ENCODE data around the gene SAE1.
A peak's percentile ranks its signal among the peaks of the same experiment; 100 is the strongest.

SAE1 gene

DNA sequence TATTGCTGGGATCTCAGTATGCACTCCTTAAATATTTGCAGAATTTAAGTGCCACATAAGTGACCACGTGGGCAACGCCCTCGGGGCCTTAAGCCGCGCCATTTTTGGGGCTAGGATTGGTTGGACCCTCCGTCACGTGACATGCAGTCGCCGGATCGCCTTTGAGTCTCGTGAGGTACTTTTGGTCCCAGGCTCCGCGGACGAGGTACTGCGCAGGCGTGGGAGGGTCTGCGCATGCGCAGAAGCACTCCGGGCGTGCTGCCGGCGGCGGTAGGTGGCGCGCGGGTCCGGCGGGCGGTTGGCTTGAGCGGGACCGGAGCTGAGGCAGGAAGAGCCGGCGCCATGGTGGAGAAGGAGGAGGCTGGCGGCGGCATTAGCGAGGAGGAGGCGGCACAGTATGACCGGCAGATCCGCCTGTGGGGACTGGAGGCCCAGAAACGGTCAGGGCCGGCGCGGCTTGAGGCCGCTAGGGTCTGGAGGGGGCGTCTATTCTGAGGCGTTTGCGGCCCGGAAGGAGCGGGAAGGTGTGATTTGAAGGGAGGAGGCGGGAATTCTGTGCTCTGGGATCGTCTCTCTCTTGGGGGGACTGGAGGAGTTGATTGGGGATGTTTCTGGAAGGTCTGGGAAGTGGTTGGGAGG is at the start of gene SAE1:
SAE1 (plus strand) TSS at position 247 of the 639 bp plus-strand sequence; CDS start at position 343, 96 bp downstream.
- Histone ChIP-seq H3K9ac (ENCODE audit: insufficient read length) (peak within 1 kb of the TSS; percentile 98), H3K9me3 (ENCODE audit: low read depth, low read length) (no peaks in the 10 kb centered on the region), H3K36me3 (ENCODE audit: insufficient read depth, low read length) (peaks cover 37% of the 10 kb centered on the region), H3K27ac (peak within 1 kb of the TSS; percentile 90), H3K4me3 (peak within 1 kb of the TSS; percentile 95)
- peak; percentile 42 for TF ChIP-seq FOXP2 (optimal IDR thresholded peaks at IDR 0.05; ENCODE audit: control extremely low read depth, extremely low read length, insufficient read depth)
- TF ChIP-seq POLR2AphosphoS5 (IDR thresholded peaks at IDR 0.05; ENCODE audit: borderline replicate concordance, low read depth, low read length) = peak; percentile 89; the same call in 1 of the 2 replicates
- no peak for TF ChIP-seq EZH2 (IDR thresholded peaks at IDR 0.05)
- no peak for DNase-seq (ENCODE audit: low read depth, low spot score)

GRCh38 chr19:47081095-47081494 is 49.5 kb upstream of the SAE1 start:
- Histone ChIP-seq H3K9me3 (ENCODE audit: low read depth, low read length) (no peaks in the 10 kb centered on the region), H3K9ac (ENCODE audit: insufficient read length) (no peak overlapping the region), H3K36me3 (ENCODE audit: insufficient read depth, low read length) (peaks cover 68% of the 10 kb centered on the region), H3K4me3 (no peak overlapping the region), H3K27ac (no peak overlapping the region)
- DNase-seq (ENCODE audit: low read depth, low spot score) = no peak
- TF ChIP-seq EZH2 (IDR thresholded peaks at IDR 0.05) = no peak
- TF ChIP-seq FOXP2 (optimal IDR thresholded peaks at IDR 0.05; ENCODE audit: control extremely low read depth, extremely low read length, insufficient read depth) = no peak
- TF ChIP-seq POLR2AphosphoS5 (IDR thresholded peaks at IDR 0.05; ENCODE audit: borderline replicate concordance, low read depth, low read length) = no peak

- no peak for DNase-seq (ENCODE audit: low read depth, low spot score)
- peaks cover 73% of the 10 kb centered on the region for H3K36me3 ChIP-seq (ENCODE audit: insufficient read depth, low read length)
- no peak overlapping the region for H3K27ac ChIP-seq
Measured at GRCh38 chr19:47082493-47082892, 48.1 kb upstream of the SAE1 start.

DNA sequence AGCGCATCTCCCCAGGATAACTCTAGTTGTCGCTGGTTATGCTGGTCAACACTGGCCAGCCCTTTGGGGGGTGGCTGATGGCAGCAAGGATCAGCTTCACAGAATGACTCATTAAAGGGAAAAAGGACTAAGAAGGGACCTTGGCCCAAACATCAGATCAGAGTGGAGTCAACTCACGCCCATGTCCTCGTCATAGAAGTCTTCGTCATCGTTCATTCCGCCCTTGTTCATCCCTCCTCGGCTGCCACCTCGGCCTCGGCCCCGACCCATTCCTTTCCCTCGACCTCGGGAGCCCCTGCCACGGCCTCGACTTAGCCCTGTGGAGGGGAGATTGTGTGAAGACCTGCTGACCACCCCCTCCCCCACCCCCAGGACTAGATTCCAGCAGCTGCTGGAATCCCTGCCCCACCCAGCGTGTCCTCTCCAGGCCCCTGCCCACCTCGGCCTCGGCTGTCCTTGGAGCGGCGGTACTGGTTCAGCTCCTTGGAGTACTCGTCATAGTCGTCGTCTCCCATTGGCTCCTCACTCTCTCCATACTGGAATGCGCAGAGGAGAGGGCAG is 45.7 kb upstream of the SAE1 start:
- TF ChIP-seq POLR2AphosphoS5 (IDR thresholded peaks at IDR 0.05; ENCODE audit: borderline replicate concordance, low read depth, low read length) = no peak
- TF ChIP-seq EZH2 (IDR thresholded peaks at IDR 0.05) = no peak
- TF ChIP-seq FOXP2 (optimal IDR thresholded peaks at IDR 0.05; ENCODE audit: control extremely low read depth, extremely low read length, insufficient read depth) = no peak
- H3K36me3 ChIP-seq (ENCODE audit: insufficient read depth, low read length) = peaks cover 68% of the 10 kb centered on the region
- H3K9ac ChIP-seq (ENCODE audit: insufficient read length) = no peak overlapping the region

More at GRCh38 chr19:47082493-47082892, 48.1 kb upstream of the SAE1 start:
- H3K9ac ChIP-seq (ENCODE audit: insufficient read length) = no peak overlapping the region
- no peak overlapping the region for H3K4me3 ChIP-seq
- no peaks in the 10 kb centered on the region for H3K9me3 ChIP-seq (ENCODE audit: low read depth, low read length)
- TF ChIP-seq FOXP2 (optimal IDR thresholded peaks at IDR 0.05; ENCODE audit: control extremely low read depth, extremely low read length, insufficient read depth) (no peak), POLR2AphosphoS5 (IDR thresholded peaks at IDR 0.05; ENCODE audit: borderline replicate concordance, low read depth, low read length) (no peak), EZH2 (IDR thresholded peaks at IDR 0.05) (no peak)

DNA sequence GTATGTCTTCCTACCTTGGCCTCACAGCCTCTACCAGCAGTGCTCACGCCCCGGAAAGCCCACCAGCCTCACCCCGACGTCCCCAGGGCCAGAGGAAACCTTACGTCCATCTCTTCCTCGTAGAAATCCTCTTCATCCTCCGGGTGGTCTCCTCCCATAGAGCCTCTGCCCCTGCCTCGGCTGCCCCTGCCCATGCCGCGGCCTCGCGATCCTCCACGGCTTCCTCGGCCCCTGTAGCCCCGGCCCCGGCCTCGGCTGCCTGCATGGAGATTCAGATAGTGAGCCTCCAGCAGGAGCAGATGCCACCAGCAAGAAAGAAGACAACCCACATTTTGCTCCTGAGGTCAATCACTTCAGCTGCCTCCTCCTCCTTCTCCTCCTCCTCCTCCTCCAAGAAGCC is 44.4 kb upstream of the SAE1 start:
- peaks cover 65% of the 10 kb centered on the region for H3K36me3 ChIP-seq (ENCODE audit: insufficient read depth, low read length)
- no peak overlapping the region for H3K9ac ChIP-seq (ENCODE audit: insufficient read length)
- H3K9me3 ChIP-seq (ENCODE audit: low read depth, low read length) = no peaks in the 10 kb centered on the region
- H3K4me3 ChIP-seq = no peak overlapping the region
- H3K27ac ChIP-seq = no peak overlapping the region
- TF ChIP-seq FOXP2 (optimal IDR thresholded peaks at IDR 0.05; ENCODE audit: control extremely low read depth, extremely low read length, insufficient read depth) (no peak), POLR2AphosphoS5 (IDR thresholded peaks at IDR 0.05; ENCODE audit: borderline replicate concordance, low read depth, low read length) (no peak)
- no peak for DNase-seq (ENCODE audit: low read depth, low spot score)

More for the DNA sequence above, 45.7 kb upstream of the SAE1 start:
- H3K9me3 ChIP-seq (ENCODE audit: low read depth, low read length) = no peaks in the 10 kb centered on the region
- DNase-seq (ENCODE audit: low read depth, low spot score) = no peak
- H3K27ac ChIP-seq = no peak overlapping the region
- no peak overlapping the region for H3K4me3 ChIP-seq

DNA sequence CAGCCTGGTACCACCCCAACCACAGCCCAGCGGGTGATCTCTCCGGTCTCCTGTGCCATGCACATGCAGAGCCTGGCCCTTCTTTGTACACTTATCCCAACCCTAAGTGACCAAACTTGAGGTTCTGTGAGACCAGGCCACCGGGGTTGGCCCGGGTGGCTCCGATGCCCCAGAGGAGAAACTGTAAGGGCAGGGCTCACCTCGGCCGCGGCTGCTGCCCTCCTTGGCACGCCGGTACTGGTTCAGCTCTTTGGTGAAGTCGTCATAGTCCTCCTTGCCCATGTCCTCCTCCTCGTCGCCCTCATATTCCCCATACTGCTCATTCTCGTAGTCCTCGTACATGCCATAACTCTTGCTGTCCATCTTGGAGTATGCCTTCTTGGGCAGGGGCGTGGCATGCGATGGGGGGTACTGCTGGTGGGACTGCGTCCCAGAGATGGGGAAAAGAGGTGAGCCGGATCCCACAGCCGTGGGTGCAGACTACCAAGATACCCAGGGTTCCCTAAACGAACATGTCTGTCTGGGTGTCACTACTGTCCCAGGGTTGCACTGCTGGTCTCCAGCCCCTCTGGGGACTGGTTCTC is 40.8 kb upstream of the SAE1 start:
- DNase-seq (ENCODE audit: low read depth, low spot score) = no peak
- peaks cover 59% of the 10 kb centered on the region for H3K36me3 ChIP-seq (ENCODE audit: insufficient read depth, low read length)
- H3K9me3 ChIP-seq (ENCODE audit: low read depth, low read length) = no peaks in the 10 kb centered on the region
- no peak overlapping the region for H3K27ac ChIP-seq
- TF ChIP-seq POLR2AphosphoS5 (IDR thresholded peaks at IDR 0.05; ENCODE audit: borderline replicate concordance, low read depth, low read length) = no peak
- no peak for TF ChIP-seq EZH2 (IDR thresholded peaks at IDR 0.05)
- no peak for TF ChIP-seq FOXP2 (optimal IDR thresholded peaks at IDR 0.05; ENCODE audit: control extremely low read depth, extremely low read length, insufficient read depth)
- no peak overlapping the region for H3K9ac ChIP-seq (ENCODE audit: insufficient read length)
- H3K4me3 ChIP-seq = no peak overlapping the region

DNA sequence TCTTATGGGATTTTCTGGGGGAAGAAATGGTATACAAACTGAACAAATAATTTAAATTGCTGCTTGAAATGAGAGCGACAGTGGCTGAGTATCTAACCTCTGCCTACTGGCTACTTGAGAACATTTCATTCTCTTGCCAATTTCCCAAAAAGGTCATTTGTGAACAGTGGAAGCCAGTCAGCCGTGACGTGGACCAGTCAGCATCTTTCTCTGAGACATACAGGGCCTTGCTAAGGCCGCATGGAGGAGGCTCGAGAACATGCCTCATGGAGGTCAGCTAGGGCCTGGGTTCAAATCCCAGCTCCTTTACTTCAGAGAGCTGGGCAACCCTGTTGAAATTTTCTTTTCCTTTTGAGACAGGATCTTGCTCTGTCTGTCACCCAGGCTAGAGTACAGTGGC is 37.4 kb upstream of the SAE1 start:
- Histone ChIP-seq H3K9me3 (ENCODE audit: low read depth, low read length) (no peaks in the 10 kb centered on the region), H3K4me3 (no peak overlapping the region), H3K36me3 (ENCODE audit: insufficient read depth, low read length) (peaks cover 41% of the 10 kb centered on the region), H3K9ac (ENCODE audit: insufficient read length) (no peak overlapping the region), H3K27ac (no peak overlapping the region)
- no peak for TF ChIP-seq EZH2 (IDR thresholded peaks at IDR 0.05)
- no peak for TF ChIP-seq FOXP2 (optimal IDR thresholded peaks at IDR 0.05; ENCODE audit: control extremely low read depth, extremely low read length, insufficient read depth)
- TF ChIP-seq POLR2AphosphoS5 (IDR thresholded peaks at IDR 0.05; ENCODE audit: borderline replicate concordance, low read depth, low read length) = no peak
- DNase-seq (ENCODE audit: low read depth, low spot score) = no peak

DNA sequence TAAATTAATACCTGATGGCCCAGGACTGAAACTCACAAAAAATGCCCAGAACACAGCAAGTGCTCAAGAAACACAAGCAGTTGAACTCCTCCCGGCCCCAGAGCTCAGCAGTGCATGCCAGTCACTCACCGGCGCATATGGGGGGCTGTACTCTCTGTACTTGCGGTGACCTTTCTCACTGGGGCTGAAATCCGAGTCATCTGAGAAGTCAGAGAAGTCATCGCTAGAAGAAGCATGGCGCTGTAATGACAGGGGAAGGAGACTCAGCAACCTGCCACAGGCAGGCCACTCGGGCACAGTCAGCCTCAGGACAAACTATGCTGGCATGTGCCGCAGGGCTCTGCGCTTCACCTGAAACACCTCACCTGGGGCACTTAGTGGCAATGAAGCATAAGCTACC is 36.8 kb upstream of the SAE1 start:
- no peak overlapping the region for H3K4me3 ChIP-seq
- no peak overlapping the region; the same call in 1 of the 2 replicates for H3K27ac ChIP-seq
- no peak overlapping the region for H3K9ac ChIP-seq (ENCODE audit: insufficient read length)
- no peaks in the 10 kb centered on the region for H3K9me3 ChIP-seq (ENCODE audit: low read depth, low read length)
- H3K36me3 ChIP-seq (ENCODE audit: insufficient read depth, low read length) = peaks cover 41% of the 10 kb centered on the region
- no peak for TF ChIP-seq POLR2AphosphoS5 (IDR thresholded peaks at IDR 0.05; ENCODE audit: borderline replicate concordance, low read depth, low read length)
- TF ChIP-seq FOXP2 (optimal IDR thresholded peaks at IDR 0.05; ENCODE audit: control extremely low read depth, extremely low read length, insufficient read depth) = no peak
- no peak for TF ChIP-seq EZH2 (IDR thresholded peaks at IDR 0.05)
- no peak for DNase-seq (ENCODE audit: low read depth, low spot score)
